AG20443 (cell line): ENCODE measurements around the gene PAM.
"Not testable (repeated sequence)": the region's sequence is repeated elsewhere in the genome, so short reads cannot be mapped to it uniquely, and the experiment has no call there.

Experiments
- DNase-seq: peaks from one replicate; pipeline ENCODE4 v3.0.0; 2012; ENCODE audit warnings: low spot score, mixed read lengths

The PAM gene

DNA sequence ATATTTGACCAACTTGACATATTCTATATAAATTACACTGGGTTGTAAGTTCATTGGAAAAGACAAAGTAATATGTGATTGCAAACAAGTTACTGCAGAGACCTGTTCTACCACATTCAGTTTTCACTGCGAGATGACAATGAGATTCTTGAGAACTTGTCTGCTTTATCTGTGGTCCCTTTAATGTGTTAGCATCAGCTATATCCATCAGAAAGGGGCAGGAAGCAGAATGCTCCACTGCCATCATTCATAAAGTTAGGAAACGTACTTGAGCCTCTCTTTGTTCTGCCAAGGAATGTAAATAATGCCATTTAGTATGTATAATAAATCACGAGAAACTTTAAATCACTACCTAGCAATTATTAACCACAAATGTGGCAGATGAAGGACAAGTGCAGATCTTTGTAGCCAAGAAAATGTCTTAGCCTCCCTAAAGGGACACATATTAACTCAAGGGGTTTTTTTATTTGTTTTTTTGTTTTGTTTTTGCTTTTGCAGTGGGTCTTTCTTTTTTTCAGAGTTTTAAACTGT, 305.4 kb downstream of the PAM start:
- DNase-seq = no peak

DNA sequence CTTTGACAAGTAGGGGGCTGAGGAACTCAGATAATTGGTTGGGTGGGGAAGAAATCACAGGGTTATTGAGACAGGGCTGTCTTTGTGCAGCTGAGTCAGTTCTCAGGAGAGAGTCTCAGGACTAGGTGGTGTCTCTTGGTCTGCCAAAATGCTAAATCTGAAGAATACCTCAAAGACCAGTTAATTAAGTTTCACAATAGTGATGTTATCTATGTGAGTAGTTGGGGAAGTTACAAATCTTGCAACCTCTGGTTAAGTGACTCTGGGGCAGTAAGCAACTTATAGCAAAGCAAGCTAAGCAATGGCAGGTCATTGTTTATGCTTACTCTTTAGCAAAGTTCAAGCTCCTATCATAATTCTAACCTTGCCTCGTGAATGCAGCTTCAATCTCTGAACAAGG, 311.2 kb downstream of the PAM start:
- no peak for DNase-seq

DNA sequence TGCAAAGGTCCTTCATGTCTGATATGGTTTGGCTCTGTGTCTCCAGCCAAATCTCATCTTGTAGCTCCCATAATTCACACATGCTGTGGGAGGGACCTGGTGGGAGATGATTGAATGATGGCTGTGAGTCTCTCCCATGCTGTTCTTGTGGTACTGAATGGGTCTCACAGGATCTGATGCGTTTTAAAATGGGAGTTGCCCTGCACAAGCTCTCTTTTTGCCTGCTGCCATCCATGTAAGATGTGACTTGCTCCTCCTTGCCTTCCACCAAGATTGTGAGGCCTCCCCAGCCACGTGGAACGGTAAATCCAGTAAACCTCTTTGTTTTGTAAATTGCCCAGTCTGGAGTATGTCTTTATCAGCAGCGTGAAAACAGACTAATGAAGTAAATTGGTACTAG, 318.4 kb downstream of the PAM start:
- DNase-seq = not testable (repeated sequence)

GRCh38 chr5:103075442-103075841, 320.3 kb downstream of the PAM start:
- no peak for DNase-seq
